ENCODE data around the gene UGT1A10. TPM values are rescaled to one million over a fixed set of nuclear protein-coding genes. Genes with fewer than 3 reads are reported as not detected.

Gene UGT1A10
- total RNA-seq, 2 donors from 2014 or later = 0.52 to 0.99 TPM

DNA sequence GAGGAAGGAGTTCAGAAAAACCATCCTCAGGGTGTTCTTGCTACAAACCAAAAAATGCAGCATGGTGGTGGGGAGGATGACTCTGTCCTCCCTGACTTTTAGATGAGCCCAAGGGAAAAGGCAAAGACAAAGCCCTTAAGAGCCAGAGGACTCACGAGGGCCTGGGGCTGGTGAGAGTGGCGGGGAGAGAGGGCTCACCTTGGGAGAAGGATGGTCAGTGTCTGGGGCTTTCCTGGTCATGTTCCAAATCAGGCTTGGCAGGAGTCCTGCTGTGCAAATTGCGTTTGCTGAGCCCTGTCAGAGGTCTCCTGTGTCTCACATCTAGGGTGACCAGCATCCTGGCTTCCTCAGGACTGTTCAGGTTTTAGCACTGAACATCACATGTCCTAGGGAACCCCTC is 128.5 kb downstream of the UGT1A10 start:
- intact Hi-C loops (cut with DNase I) = no loop called here
- no peaks in the 10 kb centered on the region for H3K36me3 ChIP-seq (replicated peaks in 1 of 2; ENCODE audit: insufficient read depth in 1 of 2, low read depth in 2 of 2)
- DNase-seq (no peak), ATAC-seq (no peak)
- TF ChIP-seq POLR2A (IDR thresholded peaks at IDR 0.05) = no peak
- TF ChIP-seq, protein P1, sequence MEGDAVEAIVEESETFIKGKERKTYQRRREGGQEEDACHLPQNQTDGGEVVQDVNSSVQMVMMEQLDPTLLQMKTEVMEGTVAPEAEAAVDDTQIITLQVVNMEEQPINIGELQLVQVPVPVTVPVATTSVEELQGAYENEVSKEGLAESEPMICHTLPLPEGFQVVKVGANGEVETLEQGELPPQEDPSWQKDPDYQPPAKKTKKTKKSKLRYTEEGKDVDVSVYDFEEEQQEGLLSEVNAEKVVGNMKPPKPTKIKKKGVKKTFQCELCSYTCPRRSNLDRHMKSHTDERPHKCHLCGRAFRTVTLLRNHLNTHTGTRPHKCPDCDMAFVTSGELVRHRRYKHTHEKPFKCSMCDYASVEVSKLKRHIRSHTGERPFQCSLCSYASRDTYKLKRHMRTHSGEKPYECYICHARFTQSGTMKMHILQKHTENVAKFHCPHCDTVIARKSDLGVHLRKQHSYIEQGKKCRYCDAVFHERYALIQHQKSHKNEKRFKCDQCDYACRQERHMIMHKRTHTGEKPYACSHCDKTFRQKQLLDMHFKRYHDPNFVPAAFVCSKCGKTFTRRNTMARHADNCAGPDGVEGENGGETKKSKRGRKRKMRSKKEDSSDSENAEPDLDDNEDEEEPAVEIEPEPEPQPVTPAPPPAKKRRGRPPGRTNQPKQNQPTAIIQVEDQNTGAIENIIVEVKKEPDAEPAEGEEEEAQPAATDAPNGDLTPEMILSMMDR (IDR thresholded peaks at IDR 0.05) = no peak
- H3K27ac ChIP-seq = no peak overlapping the region
- WGBS, 2 donors = 36 to 51% methylated on average over 3 of the region's 3 CpGs
- no peaks in the 10 kb centered on the region for H3K4me1 ChIP-seq
- no peaks in the 10 kb centered on the region for H3K9me3 ChIP-seq
- no peak overlapping the region for H3K4me3 ChIP-seq
- no peaks in the 10 kb centered on the region for H3K27me3 ChIP-seq

- Histone ChIP-seq H3K36me3 (replicated peaks in 1 of 2; ENCODE audit: insufficient read depth in 1 of 2, low read depth in 2 of 2) (no peaks in the 10 kb centered on the region), H3K9me3 (no peaks in the 10 kb centered on the region), H3K4me1 (no peaks in the 10 kb centered on the region), H3K27me3 (no peaks in the 10 kb centered on the region), H3K4me3 (no peak overlapping the region), H3K27ac (no peak overlapping the region)
- intact Hi-C loops (cut with DNase I) = no loop called here
- WGBS, 2 donors = 67 to 71% methylated on average over 3 to 4 of the region's 4 CpGs
- no peak for TF ChIP-seq POLR2A (IDR thresholded peaks at IDR 0.05)
- TF ChIP-seq, protein P1 (IDR thresholded peaks at IDR 0.05) = no peak
- DNase-seq = no peak
- ATAC-seq = no peak
These were observed 130.2 kb downstream of the UGT1A10 start for GRCh38 chr2:233766416-233766815.

DNA sequence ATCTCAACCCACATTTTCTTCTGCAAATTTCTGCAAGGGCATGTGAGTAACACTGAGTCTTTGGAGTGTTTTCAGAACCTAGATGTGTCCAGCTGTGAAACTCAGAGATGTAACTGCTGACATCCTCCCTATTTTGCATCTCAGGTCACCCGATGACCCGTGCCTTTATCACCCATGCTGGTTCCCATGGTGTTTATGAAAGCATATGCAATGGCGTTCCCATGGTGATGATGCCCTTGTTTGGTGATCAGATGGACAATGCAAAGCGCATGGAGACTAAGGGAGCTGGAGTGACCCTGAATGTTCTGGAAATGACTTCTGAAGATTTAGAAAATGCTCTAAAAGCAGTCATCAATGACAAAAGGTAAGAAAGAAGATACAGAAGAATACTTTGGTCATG is 131.8 kb downstream of the UGT1A10 start:
- WGBS, 2 donors = 59 to 76% methylated on average over 4 of the region's 4 CpGs
- TF ChIP-seq, protein P1 (IDR thresholded peaks at IDR 0.05) = no peak
- TF ChIP-seq POLR2A (IDR thresholded peaks at IDR 0.05) = no peak
- DNase-seq (no peak), ATAC-seq (no peak)
- Histone ChIP-seq H3K9me3 (no peaks in the 10 kb centered on the region), H3K4me1 (no peaks in the 10 kb centered on the region), H3K4me3 (no peak overlapping the region), H3K36me3 (replicated peaks in 1 of 2; ENCODE audit: insufficient read depth in 1 of 2, low read depth in 2 of 2) (no peaks in the 10 kb centered on the region), H3K27me3 (no peaks in the 10 kb centered on the region), H3K27ac (no peak overlapping the region)
- intact Hi-C loops (cut with DNase I) = no loop called here

DNA sequence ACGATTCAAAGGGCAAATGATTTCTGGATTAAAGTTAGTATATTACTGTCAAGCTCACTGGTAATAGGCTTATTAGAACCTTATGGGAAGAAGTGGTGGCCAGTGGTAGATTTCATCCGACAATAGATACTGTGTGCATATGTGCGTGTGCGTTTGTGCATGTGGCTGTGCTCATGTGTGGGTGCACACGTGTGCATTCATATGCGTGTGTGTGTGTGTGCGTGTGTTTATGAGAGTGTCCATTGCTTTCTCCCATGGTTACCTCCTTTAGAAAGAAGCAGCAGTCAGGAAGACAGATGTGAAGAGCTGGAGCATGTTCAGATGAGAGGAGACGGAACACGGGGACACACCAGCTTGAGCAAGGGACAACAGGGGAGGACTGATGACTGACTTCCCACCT is 133.0 kb downstream of the UGT1A10 start:
- no peak overlapping the region for H3K4me3 ChIP-seq
- TF ChIP-seq, protein P1 (IDR thresholded peaks at IDR 0.05) = no peak
- TF ChIP-seq POLR2A (IDR thresholded peaks at IDR 0.05) = no peak
- no peak overlapping the region for H3K27ac ChIP-seq
- H3K9me3 ChIP-seq = no peaks in the 10 kb centered on the region
- no peaks in the 10 kb centered on the region for H3K4me1 ChIP-seq
- intact Hi-C loops (cut with DNase I) = no loop called here
- DNase-seq = no peak
- ATAC-seq = no peak
- no peaks in the 10 kb centered on the region for H3K27me3 ChIP-seq
- no peaks in the 10 kb centered on the region for H3K36me3 ChIP-seq (replicated peaks in 1 of 2; ENCODE audit: insufficient read depth in 1 of 2, low read depth in 2 of 2)
- WGBS, 2 donors = 80% methylated on average over 9 of the region's 9 CpGs

- TF ChIP-seq, protein P1 (IDR thresholded peaks at IDR 0.05) = no peak
- no peak for TF ChIP-seq POLR2A (IDR thresholded peaks at IDR 0.05)
- 73 to 78% methylated on average over 16 of the region's 16 CpGs for WGBS, 2 donors
These were observed 135.9 kb downstream of the UGT1A10 start for GRCh38 chr2:233772153-233772552.

More at GRCh38 chr2:233772153-233772552, 135.9 kb downstream of the UGT1A10 start:
- intact Hi-C loops (cut with DNase I) = no loop called here
- no peak for DNase-seq
- Histone ChIP-seq H3K9me3 (peaks cover 0 to 14% (median 0%) of the 10 kb centered on the region in 3 donors), H3K27me3 (no peaks in the 10 kb centered on the region), H3K27ac (no peak overlapping the region), H3K4me1 (no peaks in the 10 kb centered on the region), H3K4me3 (no peak overlapping the region), H3K36me3 (replicated peaks in 1 of 2; ENCODE audit: insufficient read depth in 1 of 2, low read depth in 2 of 2) (no peaks in the 10 kb centered on the region)
- no peak for ATAC-seq
